Caki2 (cell line): Measurements from ENCODE around the gene PCNA. TPM values are rescaled to one million over a fixed set of nuclear protein-coding genes. Genes with fewer than 3 reads are reported as not detected.

Experiments used
- DNase-seq: peaks from one replicate; pipeline ENCODE4 v3.0.0-alpha.2; 2015; ENCODE audit warnings: low read depth
- in situ Hi-C: cut with HindIII; loops from 2 replicates; pipeline ENCODE4 v1.10.0; 2016; ENCODE audit warnings: low sequenced_read_pairs, low pct_unique_long_range_greater_than_20kb, mixed read lengths
- total RNA-seq: library from RNA; depleted of rRNA; stranded (reverse); fragments of >200 nt; shearing (Covaris generic); gene quantifications from 2 replicates; pipeline ENCODE4 v1.2.3, GENCODE V29; 2014; ENCODE audit warnings: low replicate concordance; rRNA removed

The PCNA gene
- 424 and 432 TPM in 2 replicates for total RNA-seq

DNA sequence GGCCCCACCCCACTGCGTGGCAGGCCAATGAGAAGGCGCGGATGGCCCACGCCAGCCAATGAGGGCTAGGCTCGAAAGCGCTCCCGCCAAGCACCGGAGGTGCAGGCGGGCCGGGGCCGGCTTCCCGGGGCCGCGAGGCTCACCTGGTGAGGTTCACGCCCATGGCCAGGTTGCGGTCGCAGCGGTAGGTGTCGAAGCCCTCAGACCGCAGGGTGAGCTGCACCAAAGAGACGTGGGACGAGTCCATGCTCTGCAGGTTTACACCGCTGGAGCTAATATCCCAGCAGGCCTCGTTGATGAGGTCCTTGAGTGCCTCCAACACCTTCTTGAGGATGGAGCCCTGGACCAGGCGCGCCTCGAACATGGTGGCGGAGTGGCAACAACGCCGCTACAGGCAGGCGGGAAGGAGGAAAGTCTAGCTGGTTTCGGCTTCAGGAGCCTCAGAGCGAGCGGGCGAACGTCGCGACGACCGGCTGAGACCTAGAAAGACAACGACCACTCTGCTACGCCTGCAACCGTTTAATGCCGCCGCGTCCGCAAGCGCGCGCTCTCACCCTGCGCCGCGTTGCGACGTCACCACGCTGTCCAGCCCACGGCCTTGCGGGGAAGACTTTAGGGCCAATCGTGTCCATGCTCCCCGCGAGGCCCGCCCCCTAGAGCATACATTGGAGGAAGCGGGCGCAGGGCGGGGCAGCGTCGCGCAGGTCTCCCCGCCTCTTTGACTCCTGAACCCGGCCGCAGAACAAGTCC is at the start of gene PCNA:
Gene PCNA, minus strand, starts transcription at position 524 of the 750 bp plus-strand sequence. Its CDS starts 160 bp downstream, at position 364.
- DNase-seq = peak; percentile 98
- in situ Hi-C loops = no loop called here

DNA sequence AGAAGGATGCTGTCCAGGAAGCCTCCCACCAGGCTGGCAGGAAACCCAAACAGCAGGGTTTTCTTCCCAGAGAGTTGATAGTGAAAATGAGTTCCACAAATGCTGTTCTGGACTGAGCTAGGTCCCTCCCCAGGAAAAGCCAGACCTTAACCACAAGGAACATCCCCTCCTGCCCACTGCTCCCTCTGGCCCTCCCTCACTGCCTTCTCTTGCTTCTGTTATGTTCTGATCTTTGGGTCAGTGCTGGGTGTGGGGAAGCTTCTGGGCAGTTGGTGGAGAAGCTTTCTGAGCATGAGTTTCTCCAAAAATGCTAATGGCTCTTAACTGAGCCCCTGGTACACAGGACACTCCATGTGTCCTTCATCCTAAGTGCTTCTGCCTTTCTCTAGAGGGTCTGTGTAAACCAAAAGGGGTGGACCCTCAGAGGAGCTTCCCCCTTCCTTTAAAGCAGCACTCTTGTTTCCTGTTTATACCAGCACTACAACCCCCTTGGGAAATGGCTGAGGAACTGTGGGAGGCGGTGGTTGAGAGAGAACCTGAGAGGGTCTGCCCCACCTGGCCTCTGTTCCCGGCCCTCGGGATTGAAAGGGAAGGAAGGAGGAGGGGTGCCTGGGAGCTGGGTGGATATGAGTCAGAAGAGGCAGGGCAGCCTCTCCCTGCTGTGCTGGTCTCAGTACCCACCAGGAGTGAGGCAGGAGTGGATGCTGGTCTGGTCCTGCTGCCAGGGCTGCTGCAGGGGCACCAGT is 49.1 kb upstream of the PCNA start:
- in situ Hi-C loops = no loop called here
- DNase-seq = no peak

DNA sequence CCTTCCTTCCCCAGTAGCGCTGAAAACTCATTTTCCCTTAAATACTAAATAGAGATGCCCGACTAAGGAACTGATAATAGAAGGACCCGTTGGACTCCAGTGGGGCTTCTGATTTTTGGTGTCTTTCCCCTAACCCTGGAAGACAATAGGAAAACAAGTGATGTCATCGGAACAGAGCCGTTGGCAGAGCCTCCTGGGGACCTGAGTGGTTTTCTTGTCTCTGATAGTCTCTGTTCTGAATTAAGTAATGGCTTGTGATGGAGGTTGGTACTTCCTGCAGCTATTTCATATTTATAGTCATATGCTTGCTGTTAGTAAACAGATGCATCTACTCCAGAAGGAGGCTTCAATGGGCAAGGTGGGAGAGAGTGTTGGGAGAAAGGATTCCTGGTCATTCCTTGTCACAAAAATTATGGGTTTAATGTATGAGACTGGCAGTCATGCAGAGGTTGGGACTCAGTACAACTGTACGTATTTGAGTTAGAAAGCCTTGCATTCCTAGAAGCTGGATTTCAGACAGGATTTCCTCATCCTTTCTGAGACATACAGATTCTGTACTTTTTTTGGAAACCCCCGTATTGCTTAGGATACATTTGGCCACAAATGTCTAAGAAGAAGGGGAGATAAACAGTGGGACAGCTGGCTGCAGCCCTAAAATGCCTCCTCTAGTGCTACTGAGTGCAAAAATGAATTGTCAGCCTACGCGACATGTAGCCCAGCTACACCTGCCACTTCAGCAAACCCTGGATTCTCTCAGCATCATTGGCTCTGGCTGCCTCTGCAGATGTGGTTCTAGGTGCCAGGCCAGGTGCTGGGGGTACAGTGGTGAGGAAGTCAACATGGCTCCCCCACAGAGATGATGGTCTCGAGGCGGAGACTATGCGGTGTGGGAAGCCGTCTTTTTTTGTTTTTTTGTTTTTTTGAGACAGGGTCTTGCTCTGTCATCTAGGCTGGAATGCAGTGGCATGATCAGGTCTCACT is 45.2 kb upstream of the PCNA start:
- DNase-seq = no peak
- in situ Hi-C loops = no loop called here

DNA sequence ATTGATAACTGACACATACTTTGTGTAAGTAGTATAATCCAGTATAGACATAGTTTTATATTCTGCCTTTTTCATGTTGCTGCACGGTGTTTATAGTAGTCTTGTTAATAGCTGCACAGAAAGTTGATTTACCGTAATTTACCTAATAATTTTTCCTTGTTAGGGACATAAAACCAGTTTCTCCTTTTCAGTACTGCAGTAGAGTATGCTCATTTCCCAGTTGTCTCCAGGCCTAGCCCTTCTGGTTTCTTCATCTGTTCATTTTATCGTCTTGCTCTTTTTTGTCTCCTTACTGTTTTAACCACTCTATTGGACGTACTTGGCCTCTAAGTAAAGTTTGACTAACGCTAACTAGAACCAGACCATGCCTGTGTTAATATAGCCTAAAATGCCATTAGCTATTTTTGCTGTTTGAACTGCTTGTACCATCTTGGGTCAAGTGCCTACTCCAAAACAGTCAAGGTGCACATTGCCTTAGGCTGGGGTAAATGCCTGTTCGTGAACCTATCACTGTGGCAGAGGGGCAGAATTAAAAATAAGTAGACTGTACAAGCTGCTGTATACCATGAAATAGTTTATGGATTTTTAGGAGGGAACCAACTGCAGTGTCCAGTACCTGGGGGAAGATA is 41.9 kb upstream of the PCNA start:
- in situ Hi-C loops = no loop called here
- no peak for DNase-seq

DNA sequence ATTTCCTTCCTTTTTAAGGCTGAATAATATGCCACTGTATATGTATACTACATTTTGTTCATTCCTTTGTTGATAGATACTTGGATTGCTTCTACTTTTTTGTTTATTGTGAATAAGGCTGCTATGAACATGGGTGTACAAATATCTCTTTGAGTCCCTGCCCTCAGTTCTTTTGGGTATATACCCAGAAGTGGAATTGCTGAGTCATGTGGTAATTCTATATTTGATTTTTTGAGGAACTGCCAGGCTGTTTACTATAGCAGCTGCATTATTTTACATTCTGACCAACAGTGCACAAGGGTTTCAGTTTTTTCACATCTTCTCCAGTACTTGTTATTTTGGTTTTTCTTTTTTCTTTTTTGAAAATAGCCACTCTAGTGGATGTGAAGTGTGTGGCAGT is 41.1 kb upstream of the PCNA start:
- in situ Hi-C loops = no loop called here
- no peak for DNase-seq

DNA sequence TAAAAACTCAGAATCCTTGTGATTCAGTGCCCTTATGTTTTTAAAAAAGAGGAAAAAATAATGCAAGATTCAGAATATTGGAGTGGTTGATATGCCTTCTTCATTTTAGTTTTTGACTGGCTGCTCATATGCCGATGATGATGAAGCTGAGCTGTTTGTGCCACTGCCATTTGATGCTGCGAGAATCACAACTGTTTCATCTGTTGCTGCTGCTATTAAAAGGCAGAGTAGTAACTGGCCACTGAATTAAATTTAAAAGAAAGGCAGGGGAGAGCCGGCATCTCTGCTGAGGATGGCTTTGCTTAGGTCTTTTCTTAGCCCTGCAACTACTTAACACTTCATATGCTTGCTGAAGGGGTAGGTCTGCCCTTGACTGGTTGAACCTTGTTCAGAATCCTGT is 40.2 kb upstream of the PCNA start:
- no peak for DNase-seq
- in situ Hi-C loops = no loop called here

DNA sequence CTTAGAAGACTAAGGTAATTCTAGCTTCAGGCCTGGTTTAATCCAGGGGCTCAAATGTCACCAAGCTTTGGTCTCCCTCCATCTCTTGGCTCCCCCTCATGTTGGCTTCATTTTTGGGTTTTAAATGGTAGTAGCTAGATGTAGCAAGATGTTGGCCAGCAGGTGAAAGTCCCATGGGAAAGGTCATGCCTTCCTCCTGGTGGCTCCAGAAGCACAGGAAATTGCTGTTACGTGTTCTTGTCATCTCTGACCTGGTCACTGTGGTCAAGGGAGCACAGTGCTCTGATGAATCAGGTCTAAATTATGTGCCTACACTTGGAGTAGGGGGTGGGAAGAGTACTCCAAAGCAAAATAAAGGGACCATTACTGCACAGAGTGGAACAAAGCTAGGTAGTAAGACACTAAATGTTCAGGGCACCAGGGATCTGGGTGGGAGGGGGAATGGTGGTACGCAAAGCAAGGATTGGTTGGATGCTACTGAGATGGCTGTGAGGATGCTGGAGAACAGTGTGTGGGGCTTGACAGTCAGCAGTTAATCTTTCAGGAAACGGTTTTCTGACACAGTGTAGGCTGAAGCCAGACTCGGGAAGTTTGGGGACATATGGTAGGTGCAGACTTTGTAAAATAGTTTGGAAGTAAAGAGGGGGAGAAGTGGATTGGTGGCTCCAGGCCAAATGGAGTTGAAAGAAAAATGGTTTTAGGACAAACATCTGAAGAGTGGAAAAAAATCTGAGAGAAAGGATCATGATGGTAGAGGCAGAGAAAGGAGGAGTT is 37.1 kb upstream of the PCNA start:
- DNase-seq = peak; percentile 36
- in situ Hi-C loops = no loop called here

DNA sequence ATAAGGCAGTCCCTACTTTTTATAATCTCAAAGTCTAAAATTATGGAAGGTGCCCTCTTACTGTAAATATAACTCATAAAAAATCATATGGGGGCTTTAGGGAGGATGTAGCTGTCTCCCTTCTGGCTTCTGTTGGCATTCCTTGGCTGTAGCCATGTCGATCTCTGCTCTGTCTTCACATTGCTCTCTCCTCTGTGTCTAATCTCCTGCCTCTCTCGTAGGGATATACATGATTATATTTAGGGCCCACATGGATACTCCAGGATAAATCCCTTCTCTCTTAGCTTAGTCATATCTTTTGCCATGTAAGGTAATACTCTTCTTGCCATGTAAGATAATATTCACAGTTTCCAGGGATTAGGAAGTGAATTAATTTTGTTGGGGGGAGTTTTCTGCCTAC is 35.6 kb upstream of the PCNA start:
- DNase-seq = no peak
- in situ Hi-C loops = no loop called here

DNA sequence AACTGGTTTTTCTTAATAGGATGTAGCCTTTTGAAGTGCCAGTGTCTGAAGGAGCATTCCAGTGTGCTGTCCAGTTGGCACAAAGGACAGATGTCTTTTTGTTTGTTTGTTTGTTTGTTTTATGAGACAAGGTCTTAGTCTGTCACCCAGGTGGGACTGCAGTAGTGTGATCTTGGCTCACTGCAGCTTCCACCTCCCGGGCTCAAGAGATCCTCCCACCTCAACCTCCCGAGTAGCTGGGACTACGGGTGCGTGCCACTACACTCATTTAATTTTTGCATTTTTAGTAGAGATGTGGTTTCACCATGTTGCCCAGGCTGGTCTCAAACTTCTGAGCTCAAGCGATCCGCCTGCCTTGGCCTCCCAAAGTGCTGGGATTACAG is 34.8 kb upstream of the PCNA start:
- no peak for DNase-seq
- in situ Hi-C loops = no loop called here

DNA sequence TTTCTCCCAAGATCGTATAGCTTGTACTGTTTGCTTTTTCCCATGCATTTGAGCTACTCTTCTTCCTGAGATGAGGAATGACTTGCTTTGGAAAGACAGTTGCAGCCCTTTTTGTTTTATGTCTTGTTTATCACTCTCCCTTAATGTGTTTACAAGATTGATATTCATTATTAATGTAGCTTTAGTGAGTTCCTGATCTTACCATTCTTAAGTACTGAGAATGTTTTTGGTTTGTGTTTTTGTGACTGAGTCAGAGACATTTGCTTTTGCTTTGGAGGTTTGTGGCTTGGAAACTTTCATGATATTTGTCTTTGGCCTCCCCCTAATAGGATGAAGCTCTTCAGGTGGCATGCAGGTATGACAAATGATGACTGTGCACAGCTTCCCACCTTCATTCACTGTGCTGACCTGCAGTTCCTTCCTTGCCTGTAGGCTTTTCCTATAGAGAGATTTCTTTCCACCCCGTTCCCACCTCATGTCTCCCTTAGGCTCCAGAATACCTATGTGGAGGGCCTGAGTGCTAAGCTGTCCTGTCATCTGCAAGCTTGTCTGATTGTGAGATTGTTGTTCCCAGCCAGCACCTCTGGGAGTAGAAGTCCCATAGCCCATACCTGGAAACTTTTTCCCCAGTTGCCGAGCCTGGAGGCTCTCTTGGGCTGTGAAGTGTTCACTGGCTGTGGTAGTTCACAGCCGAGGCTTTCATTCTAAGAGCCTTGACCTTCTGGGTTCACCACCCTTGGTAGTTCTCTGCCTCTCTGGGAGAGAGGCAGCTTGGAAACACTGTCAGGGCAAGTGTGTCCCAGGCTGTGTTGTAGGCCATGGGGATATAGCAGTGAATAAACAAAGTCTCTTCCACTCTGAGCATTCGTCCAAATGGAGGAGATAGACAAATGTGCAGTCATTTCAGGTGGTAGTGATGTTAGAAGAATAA is 34.1 kb upstream of the PCNA start:
- in situ Hi-C loops = no loop called here
- DNase-seq = no peak

DNA sequence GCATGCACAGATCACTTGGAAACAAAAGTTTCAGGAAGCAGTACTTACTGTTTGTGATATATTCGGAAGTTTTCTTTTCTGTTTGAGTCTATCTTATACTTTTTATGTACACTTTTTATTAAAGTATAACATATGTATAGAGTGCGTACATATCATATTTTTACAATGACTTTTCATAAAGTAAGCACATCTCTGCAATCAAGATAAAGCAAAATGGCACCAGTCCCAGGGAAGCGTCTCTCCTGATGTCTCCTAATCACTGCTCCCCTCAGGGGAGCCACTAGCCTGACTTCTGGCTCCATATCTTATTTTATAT is 33.4 kb upstream of the PCNA start:
- in situ Hi-C loops = no loop called here
- no peak for DNase-seq

DNA sequence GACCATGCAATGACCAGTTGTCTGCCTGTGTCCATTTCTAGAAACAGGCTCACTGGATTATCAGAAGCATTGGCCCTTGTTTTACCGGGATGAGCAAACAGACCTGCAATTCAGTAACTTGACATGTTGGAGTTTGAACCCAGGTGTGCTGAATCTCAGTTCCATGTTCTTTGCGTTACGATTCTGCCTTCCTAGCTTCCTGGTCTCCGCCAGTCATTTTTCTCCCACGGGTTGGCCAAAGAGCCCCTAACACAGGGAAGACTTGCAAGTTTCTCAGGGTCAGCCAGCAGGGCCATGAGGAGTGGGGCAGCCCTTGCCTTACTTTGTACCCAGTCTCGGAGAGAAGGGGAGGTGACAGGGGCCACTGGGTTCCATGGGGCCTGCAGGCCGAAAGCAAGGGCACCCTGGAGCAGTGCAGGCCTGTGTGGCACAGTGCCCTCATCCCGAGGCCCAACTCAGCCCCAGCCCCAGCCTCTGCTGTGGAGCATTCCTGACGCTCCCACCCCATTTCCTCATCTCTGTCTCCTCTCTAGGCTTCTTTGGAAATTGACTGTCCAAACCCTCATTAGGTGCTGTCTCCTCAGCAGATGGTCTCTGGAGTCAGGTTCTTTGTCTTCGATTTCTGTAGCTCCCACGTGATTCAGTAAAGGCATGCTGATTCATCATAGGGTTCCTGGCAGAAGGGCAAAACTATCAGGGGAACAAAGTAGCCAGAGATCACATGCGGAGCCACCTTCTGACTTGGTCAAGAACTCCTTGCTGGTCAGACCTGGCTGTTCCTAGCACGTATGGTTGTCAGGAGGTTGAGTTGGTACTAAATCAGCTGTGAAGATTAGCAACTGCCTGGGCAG is 30.7 kb upstream of the PCNA start:
- DNase-seq = no peak
- in situ Hi-C loops = no loop called here

DNA sequence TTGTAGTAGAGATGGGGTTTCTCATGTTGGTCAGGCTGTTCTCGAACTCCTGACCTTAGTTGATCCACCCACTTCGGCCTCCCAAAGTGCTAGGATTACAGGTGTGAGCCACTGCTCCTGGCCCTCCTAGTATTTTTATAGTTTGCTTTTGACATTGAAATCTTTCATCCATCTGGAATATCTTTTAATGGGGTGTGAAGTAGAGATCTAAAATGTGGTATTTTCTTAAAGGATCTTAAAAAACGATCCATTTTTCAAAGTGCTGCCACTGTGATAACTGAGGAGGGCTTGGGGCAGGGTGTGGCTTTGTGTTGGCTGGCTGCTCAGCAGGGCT is 30.1 kb upstream of the PCNA start:
- in situ Hi-C loops = no loop called here
- DNase-seq = no peak

DNA sequence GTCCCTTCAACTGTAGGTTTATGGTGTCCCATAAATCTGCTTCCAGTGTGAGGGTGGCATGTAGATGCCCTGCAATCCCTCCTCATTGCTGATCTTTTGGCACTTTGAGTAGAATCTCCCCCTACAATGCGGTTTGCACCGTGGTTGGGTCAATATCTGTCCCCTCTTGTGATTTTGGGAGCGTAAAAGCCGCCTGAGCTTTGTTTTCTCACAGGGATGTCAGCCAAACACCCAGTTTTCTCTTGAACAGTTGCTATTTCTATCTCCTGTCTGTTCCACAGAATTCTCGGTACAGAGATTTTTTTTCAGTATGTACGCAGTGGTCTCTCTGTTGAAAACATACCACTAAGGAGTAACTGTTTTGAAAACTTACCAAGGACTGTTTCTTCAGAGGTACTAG is 28.8 kb upstream of the PCNA start:
- in situ Hi-C loops = no loop called here
- DNase-seq = no peak

DNA sequence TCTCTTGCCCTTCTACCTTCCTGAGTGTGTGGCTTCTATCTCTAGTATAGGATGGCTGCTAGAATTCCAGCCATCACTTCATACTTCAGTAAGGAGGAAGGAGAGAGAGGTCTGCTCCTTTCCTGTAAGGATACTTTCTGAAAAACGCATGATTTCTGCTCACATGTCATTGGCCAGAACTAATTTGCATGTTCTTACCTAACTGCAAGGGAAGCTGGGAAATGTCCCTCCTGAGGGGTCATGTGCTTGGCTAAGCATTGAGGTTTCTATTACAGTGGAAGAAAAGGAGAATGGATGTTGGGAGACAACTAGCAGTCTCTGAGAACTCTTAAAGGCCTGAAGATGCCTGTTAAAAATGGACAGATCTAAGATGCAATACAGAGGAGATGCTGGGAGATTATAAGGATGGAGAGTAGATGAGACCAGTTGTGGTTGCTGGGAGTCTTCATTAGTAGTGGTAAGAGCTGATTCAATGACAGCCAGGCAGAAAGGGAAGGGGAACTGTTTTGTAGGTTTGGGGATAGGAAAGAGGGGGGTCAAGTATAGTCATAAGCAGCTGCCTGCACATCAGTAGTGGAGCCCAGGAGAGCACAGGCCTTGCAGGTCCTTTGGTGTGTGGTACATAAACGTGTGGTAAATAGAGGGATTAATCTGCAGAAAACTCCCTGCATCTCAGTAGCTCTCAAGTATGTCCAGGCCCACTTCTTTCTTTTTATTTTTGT is 27.3 kb upstream of the PCNA start:
- in situ Hi-C loops = no loop called here
- DNase-seq = no peak
